NCI-H187 (cell line): ENCODE measurements around the gene ADAT3.

Source experiments
- DNase-seq, 2 experiments: peaks; one replicate each; lab custom pipeline; 2025; lab: John Stamatoyannopoulos, UW

Gene ADAT3

GRCh38 chr19:1905110-1905862 lies at the start of gene ADAT3, which contains the start of gene SCAMP4:
ADAT3 (plus strand) TSS chr19:1905399; CDS start chr19:1912048, 6,649 bp downstream.
SCAMP4 (plus strand) TSS chr19:1905399; CDS start chr19:1915020, 9,621 bp downstream.
- peak; percentile 95 to 99 for DNase-seq

DNA sequence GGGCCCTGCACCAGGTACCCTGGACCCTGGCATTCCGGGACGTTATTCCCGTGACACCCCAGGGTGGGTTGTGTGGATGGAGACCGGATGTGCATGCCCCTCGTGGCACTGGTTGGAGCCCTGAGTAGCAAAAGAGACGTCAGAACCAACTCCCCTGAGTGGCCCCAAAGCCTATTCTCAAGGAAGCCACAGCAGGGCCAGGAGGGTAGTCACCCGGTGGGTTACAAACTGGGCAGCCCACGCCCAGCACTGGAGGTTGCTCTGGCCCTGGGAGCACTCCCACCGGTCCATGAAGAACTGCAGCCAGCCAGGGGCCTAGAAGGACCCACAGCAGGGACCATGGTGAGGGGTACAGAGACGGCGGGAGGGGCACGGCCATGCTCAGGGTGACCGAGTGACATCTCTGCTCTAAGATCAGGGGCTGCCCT lies 49.4 kb upstream of the ADAT3 start:
- no peak for DNase-seq

GRCh38 chr19:1856345-1856697 lies 48.9 kb upstream of the ADAT3 start:
- DNase-seq: no peak

DNA sequence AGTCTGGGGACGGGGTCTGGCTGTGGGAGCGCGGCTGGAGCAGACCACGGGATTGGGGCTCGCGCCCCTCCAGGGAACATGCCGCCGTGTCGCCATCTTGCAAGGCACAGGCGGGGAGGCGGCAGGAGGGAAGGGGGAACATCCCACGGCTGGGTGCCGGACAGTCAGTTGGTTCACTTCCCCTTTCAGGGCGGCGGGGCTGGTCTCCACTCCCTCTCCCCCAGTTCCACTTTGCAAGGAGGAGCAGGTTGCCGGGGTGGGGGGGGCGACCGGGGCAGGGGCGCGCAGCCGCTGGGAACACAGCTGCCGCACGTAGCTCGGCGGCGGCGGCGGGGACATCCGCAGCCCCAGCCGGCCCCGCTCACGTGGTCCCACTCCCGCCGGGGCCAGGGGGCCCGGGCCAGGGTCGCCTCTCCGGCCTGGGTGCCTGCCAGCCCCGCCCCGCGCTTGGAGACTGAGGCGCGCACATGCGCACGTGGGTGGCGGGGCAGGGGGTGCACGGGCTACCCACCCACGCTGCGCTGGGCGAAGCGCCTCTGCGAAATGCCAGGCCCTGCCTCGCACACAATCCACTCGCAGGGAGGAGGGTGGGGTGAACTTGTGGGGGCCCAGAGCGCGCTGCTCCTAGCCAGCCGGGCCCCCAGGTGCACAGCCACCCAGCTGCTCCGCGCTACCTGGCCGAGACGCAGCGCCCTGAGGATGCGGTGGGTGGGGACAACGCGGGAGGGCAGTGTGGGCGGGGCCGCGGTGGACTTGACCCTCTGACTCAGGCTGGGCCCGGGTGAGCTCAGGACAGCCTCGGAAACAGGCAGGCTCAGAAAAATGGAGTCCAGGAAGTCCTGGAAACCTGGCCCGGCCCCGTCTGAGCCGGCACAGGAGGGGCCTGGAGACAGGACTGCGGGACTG lies 48.2 kb upstream of the ADAT3 start:
- no peak for DNase-seq

DNA sequence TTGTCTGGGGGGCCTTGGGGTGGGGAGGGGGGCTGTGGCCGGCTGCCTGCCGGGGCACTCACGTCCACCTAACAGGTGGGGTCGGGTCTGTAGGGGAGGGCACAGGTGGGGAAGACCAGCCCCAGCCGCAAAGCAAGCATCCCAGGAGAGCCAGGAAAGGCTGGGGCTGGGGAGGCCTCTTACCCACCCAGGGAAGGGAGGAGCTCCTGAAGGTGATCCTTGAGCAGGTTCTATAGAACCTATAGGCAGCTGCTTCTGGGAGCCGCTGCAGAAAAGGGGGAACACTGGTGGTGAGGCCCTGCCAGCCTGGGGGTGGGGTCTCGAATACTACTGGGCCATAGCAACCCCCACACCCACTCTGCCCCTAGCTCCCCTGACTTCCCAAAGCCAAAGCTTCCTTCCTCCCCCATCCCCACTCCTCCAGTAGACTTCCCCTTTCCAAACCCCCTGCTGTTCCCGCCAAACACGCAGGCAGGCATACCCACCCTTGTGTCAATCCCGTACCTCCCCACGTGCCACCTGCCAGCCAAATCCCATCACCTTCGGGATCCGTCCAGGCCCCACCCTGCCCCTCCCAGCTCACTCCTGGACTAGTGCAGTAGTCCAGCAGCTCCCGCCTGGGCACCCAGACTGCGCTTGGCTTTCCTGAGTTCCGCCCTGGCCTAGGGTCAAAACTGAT lies 47.4 kb upstream of the ADAT3 start:
- DNase-seq: no peak

GRCh38 chr19:1858412-1859081 lies 46.7 kb upstream of the ADAT3 start:
- no peak for DNase-seq

DNA sequence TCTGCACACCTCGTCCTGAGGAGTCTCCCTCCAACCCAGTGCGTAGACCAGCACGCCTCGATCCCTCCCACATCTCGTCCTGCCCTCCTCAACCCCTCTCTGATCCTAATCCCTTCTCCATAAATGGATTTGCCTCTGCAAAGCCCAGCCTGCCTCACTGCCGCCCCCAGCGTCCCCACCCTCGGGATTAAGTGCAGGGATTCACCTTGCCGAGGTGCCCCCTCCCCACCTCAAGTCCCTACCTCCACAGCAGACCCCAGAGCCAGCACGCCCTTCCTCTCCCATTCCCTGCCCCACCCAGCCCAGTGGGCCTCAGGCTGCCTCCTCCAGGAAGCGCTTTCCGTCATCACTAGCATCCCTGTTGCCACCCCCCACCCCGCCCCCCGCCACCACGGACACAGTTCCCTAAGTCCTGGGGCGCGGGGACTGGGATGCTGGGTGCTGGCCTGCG lies 45.8 kb upstream of the ADAT3 start:
- DNase-seq: no peak

DNA sequence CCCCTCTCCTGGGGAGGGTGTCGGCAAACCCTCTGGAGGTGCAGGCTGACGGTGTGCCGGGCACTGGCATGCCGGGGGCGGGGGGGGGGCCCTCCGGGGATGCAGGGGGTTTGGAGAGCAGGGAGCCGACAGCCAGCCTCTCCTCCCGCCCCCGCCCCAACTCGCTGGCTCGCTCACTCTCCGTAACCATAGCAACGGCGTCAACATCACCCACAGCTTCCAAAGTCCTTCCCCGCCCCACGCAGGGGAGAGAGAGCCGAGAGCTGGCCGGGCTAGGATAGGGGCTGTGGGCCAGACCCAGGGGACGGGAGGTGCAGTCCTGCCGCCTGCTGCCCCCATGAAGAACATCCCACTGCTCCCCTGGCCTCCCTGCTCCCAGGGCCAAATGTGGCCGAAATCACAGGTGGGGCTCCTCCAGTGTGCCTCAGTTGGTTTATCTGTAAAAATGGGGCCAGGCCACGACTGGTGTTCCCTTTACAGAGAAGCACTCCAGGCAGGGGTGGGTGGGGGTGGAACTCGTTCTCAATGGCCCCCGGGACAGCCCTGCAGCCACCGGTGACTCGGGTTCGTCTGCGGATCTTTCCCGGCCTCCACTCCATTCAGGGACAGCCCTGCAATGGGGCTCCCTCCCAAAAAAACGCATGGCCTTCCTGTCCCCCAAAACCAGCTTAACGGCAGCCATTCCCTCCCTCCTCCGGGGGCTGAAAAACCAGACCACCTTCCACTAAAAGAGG lies 45.0 kb upstream of the ADAT3 start:
- no peak for DNase-seq

GRCh38 chr19:1860821-1861598 lies 44.2 kb upstream of the ADAT3 start:
- DNase-seq: no peak

GRCh38 chr19:1861599-1862031 lies 43.6 kb upstream of the ADAT3 start:
- no peak for DNase-seq

- DNase-seq: no peak
These were observed 43.2 kb upstream of the ADAT3 start for GRCh38 chr19:1862068-1862423.

DNA sequence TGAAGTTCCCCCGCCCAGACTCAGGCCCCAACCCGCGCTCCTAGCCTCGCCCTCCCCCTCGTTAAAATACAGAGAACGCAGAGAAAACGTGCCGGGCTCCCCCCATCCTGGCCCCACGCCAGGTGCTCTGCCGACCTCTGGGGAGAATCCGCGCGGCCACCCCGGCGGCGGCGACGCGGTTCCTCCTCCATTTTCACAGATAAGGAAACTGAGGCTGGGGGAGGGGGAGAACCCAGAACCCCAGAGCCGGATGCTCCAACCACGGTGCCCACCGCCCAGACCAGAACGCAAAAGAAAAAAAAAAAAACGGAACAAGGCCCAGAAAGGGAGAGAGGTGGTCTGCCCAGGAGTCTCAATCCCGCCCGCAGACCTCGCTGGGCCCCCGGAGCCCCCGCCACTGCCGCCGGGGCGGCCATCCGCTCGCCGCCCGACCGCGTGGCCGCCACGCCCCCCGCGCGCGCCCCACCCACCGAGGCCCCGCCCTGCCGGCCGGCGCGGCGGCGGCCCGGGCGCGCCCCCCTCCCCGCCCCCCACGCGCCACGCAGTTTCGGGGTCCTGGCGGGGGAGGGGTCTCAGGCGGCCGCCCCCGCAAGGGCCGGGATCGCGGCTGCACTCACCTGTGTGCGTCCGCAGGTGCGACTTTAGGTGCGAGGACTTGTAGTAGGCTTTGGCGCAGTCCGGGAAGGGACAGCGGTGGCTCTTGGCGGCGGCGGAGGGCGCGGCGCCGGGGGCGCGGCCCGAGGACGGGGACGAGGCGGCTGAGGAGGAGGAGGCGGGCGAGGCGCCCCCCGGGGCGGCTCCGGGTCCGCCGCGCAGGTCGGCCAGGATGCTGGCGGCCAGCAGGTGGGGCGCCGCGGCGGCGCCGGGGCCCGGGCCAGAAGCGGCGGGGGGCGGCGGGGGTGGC lies 42.5 kb upstream of the ADAT3 start:
- DNase-seq: peak in 1 of 2 experiments; percentile 4

- no peak for DNase-seq
These were observed 41.9 kb upstream of the ADAT3 start, which contains the start of gene KLF16 for GRCh38 chr19:1863328-1863637. KLF16 (minus strand) TSS chr19:1863579; CDS start chr19:1863497, 82 bp downstream.

GRCh38 chr19:1863638-1864479 lies 41.3 kb upstream of the ADAT3 start:
- peak; percentile 83 to 97 for DNase-seq

DNA sequence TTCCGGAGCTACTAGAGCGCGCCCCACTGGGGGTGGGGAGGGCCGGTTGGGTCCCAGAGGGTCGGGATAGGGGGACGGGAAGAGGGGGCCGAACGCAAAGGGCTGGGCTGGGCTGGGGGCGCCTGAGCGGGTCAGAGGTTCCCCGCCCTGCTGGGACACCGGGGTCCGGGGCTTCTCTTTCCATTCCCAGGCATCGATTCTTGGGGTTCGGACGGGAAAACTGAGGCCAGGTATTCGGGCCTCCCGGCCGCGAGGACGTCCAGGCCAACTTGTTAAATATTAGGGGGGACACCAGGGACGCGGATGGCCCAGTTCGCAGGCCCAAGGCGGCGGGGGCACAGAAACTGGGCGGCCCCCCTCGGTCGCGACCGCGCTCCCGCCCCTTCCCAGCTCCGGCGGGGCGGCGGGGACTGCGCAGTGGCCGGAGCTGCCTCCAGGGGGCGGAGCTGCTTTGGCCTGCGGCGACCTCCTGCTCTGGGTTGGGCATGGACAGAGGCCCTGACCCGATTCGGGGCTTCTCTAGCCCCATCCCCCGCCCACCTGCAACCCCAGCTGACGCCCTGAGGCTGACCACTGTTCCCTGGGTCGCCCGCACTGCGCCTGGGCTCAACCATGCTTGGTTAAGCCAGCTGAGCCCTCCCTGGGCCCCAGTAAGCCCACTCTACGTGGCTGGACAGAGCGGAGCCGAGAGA lies 40.6 kb upstream of the ADAT3 start:
- no peak for DNase-seq

DNA sequence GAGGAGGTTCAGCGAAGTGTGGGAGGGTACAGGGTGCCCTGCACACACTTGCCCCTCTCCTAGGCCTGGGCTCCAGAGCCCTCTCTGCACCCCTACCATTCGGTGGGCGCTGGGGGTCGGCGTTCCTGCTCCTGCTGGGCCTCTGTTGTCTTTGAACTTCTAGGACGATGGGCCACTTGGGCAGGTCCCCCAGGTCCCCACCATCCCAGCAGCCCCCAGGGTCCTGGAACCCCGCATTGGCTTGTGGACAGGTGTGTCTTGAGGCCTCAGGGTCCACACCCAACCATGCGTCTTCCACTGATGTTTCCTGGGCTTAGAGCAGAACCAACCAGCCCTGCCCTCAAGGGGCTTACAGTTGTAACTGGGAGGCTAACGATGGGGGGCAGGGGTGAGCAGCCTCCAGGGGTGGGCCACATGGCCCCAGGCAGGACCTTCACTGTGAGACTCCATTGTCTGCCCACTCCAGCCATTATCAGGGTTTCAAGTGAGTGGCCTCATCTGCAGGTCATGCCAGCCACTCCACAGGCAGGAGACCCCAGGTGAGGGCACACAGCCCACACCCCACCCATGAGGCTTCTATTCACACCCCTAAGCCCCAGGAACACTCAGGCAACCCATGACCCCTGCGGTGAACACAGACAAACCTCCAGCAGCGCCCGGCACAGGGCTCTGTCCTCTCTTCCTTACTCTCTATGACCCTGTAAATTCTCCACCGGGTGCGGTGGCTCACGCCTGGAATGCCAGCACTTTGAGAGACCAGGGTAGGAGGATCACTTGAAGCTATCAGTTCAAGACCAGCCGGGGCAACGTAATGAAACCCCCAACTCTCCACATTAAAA lies 39.8 kb upstream of the ADAT3 start:
- no peak for DNase-seq
